ENCODE results near the gene TMEM273. TPM values are rescaled to one million over a fixed set of nuclear protein-coding genes. Genes with fewer than 3 reads are reported as not detected.

TMEM273 gene
- total RNA-seq, 1 donor, result not detected

DNA sequence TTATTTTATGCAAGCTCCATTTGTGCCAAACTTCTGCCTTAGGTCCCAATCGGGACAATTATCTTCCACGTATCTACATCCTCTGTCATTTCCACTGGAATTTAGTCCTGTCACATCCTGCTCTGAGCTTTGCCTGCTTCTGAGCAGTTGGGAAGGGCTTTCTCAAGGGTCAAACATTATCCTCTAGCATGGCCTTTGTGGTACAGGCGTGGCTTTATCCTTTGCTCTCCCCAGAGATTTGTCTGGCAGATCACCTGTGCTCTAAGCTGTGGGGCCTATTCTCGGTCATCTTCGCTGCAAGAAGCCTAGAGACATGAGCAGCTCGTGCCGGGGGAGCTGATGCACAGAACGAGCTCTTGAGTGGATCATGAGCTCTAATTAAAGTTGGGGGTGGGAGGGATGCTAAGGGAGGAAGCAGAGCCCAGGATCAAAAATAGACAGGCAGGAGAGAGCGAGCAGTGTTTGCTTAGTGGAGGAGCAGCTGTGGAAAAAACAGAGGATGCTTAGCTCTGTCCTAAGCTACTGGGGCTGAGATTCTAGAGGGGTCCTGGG lies 19.8 kb upstream of the TMEM273 start:
- no peaks in the 10 kb centered on the region for H3K9me3 ChIP-seq (ENCODE audit: low read depth, low read length)
- H3K36me3 ChIP-seq (ENCODE audit: insufficient read depth, low read length), result no peaks in the 10 kb centered on the region
- no peak overlapping the region for H3K4me3 ChIP-seq (ENCODE audit: insufficient read depth, low read length)
- H3K4me1 ChIP-seq (ENCODE audit: insufficient read depth, low read length), result no peaks in the 10 kb centered on the region
- H2AFZ ChIP-seq (ENCODE audit: low read length), result no peak overlapping the region
- no peak for TF ChIP-seq CTCF (IDR thresholded peaks at IDR 0.05; ENCODE audit: extremely low read depth, low read depth, low read length)
- no peak overlapping the region for H3K4me2 ChIP-seq (ENCODE audit: insufficient read depth, low read length)
- no peak overlapping the region for H3K27ac ChIP-seq (ENCODE audit: low read depth, low read length)
- no peaks in the 10 kb centered on the region for H3K79me2 ChIP-seq (ENCODE audit: insufficient read depth, low read length)
- no peaks in the 10 kb centered on the region for H4K20me1 ChIP-seq (ENCODE audit: insufficient read depth, low read length)
- peaks cover 43% of the 10 kb centered on the region for H3K27me3 ChIP-seq (ENCODE audit: insufficient read depth, low read length)
- DNase-seq (ENCODE audit: insufficient read length, low spot score, missing footprints), result no peak

- Histone ChIP-seq H2AFZ (ENCODE audit: low read length) (no peak overlapping the region), H3K4me3 (ENCODE audit: insufficient read depth, low read length) (no peak overlapping the region), H4K20me1 (ENCODE audit: insufficient read depth, low read length) (no peaks in the 10 kb centered on the region), H3K27ac (ENCODE audit: low read depth, low read length) (no peak overlapping the region), H3K36me3 (ENCODE audit: insufficient read depth, low read length) (no peaks in the 10 kb centered on the region), H3K4me2 (ENCODE audit: insufficient read depth, low read length) (no peak overlapping the region), H3K9me3 (ENCODE audit: low read depth, low read length) (no peaks in the 10 kb centered on the region), H3K4me1 (ENCODE audit: insufficient read depth, low read length) (no peaks in the 10 kb centered on the region), H3K27me3 (ENCODE audit: insufficient read depth, low read length) (peaks cover 41% of the 10 kb centered on the region), H3K79me2 (ENCODE audit: insufficient read depth, low read length) (no peaks in the 10 kb centered on the region)
- no peak for TF ChIP-seq CTCF (IDR thresholded peaks at IDR 0.05; ENCODE audit: extremely low read depth, low read depth, low read length)
- DNase-seq (ENCODE audit: insufficient read length, low spot score, missing footprints), result no peak
Observed at GRCh38 chr10:49207113-49207512, 18.9 kb upstream of the TMEM273 start.

GRCh38 chr10:49205206-49205605 lies 17.0 kb upstream of the TMEM273 start:
- TF ChIP-seq CTCF (IDR thresholded peaks at IDR 0.05; ENCODE audit: extremely low read depth, low read depth, low read length), result no peak
- H3K27me3 ChIP-seq (ENCODE audit: insufficient read depth, low read length), result peaks cover 41% of the 10 kb centered on the region
- H3K4me1 ChIP-seq (ENCODE audit: insufficient read depth, low read length), result no peaks in the 10 kb centered on the region

DNA sequence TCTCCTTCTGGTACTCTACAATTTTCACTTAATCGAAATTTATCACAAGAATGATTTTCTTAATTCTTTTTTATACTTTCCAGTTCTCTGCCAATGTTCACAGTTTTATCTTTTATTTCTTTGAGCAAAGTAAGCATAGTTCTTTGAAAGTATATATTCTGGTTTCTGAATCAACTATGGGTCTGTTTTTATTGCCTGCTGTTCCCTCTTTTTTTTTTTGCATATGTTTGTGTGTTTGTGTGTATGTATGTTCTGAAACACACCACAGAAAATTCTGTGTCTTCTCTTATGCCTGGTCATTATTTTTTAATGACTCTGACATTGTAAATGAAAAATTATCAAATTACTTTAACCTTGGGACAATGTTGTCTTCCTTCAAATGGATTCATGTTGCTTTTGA lies 15.9 kb upstream of the TMEM273 start:
- Histone ChIP-seq H3K4me2 (ENCODE audit: insufficient read depth, low read length) (no peak overlapping the region), H3K9me3 (ENCODE audit: low read depth, low read length) (no peaks in the 10 kb centered on the region), H2AFZ (ENCODE audit: low read length) (no peak overlapping the region), H3K79me2 (ENCODE audit: insufficient read depth, low read length) (no peaks in the 10 kb centered on the region), H3K36me3 (ENCODE audit: insufficient read depth, low read length) (no peaks in the 10 kb centered on the region), H3K4me1 (ENCODE audit: insufficient read depth, low read length) (no peaks in the 10 kb centered on the region), H3K27ac (ENCODE audit: low read depth, low read length) (no peak overlapping the region), H4K20me1 (ENCODE audit: insufficient read depth, low read length) (no peaks in the 10 kb centered on the region), H3K4me3 (ENCODE audit: insufficient read depth, low read length) (no peak overlapping the region), H3K27me3 (ENCODE audit: insufficient read depth, low read length) (peaks cover 41% of the 10 kb centered on the region)
- no peak for DNase-seq (ENCODE audit: insufficient read length, low spot score, missing footprints)
- no peak for TF ChIP-seq CTCF (IDR thresholded peaks at IDR 0.05; ENCODE audit: extremely low read depth, low read depth, low read length)

More at GRCh38 chr10:49205206-49205605, 17.0 kb upstream of the TMEM273 start:
- Histone ChIP-seq H3K27ac (ENCODE audit: low read depth, low read length) (no peak overlapping the region), H3K9me3 (ENCODE audit: low read depth, low read length) (no peaks in the 10 kb centered on the region), H3K4me3 (ENCODE audit: insufficient read depth, low read length) (no peak overlapping the region), H3K4me2 (ENCODE audit: insufficient read depth, low read length) (no peak overlapping the region), H2AFZ (ENCODE audit: low read length) (no peak overlapping the region), H4K20me1 (ENCODE audit: insufficient read depth, low read length) (no peaks in the 10 kb centered on the region), H3K36me3 (ENCODE audit: insufficient read depth, low read length) (no peaks in the 10 kb centered on the region), H3K79me2 (ENCODE audit: insufficient read depth, low read length) (no peaks in the 10 kb centered on the region)
- DNase-seq (ENCODE audit: insufficient read length, low spot score, missing footprints), result no peak
